T-helper 2 cell (primary cell): ENCODE measurements around the gene SPATA13.
"Not testable (repeated sequence)": the region's sequence is repeated elsewhere in the genome, so short reads cannot be mapped to it uniquely, and the experiment has no call there.

Experiments
- DNase-seq, 5 experiments: peaks; one replicate each; pipeline versions ENCODE4 v3.0.0 to v3.0.0-alpha.2; 2012 to 2022

SPATA13 gene

DNA sequence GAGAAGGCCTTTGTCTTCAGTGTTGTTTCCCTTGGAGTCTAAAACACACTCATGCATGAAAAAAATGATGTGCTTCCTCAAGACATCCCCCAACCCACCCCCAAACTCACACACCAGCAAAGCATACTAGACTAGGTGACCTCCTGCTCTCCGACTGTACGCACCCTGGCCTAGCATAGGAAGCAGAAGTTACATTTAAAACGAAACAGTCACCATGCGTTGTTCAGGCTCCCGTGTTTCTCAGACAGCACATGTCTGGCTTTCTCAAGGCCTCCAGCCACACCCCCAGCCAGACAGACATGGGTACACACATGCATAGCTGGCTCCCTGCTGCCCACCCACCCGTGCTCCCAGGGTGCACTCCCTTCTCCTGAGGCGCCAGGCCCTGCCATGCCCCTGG, 120.2 kb downstream of the SPATA13 start:
- no peak for DNase-seq

DNA sequence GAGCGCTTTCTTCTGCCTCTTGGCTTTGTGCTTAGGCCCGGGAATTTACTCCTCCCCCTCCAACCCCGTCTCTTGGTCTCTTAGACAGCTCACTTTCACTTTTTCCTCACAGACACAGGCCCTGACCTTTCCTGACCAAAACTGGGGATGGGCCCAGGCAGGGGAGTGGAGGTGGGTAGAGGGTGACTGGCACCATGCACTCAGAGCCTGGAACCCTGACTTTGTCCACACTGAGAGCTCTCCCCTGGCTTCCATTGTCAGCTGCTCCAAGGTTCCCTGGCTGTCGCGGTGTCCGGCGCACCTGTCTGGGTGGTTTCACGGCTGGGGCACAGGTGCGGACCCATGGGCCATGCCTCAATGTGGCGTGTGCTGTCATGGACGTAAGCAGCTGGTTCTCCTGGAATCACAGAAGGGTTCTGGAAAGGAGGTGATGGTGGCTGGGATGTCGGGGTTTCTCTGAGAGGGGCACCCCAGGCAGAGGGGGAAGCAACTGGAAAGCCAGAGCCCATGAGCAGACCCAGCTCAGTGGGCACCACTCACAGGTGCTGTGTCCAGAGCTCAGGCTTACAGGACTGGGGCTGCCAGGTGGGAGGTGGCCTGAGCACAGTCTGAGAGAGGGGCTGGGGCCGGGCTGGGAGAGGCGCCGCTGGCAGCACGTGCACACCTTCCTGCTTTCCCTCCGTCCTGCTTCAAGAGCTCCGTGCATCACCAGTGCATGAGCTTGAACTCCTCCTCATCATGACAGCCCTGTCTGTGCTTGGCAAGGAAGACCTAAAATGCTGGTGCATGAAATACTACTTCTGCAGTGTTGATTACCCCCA, 120.9 kb downstream of the SPATA13 start:
- no peak for DNase-seq

DNA sequence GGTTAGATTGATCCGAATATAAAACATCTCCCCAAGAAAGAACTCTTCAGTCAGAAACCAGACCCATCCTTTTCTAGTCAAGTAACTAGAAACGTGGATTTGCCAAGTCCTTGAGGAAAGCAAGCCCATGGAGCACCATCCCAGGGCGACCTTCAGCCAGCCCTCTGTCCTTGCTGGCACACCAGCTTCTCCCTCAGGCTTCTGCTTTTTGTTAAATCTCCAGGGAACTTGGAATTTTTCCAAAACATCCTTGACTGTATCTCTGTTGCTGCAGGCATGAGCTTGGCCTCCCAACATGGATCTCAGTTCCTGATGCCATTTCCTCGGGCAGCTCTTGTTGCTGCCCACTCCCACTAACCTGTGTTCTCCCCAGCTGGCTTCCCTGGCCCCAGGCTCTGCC, 121.7 kb downstream of the SPATA13 start:
- DNase-seq, result no peak

DNA sequence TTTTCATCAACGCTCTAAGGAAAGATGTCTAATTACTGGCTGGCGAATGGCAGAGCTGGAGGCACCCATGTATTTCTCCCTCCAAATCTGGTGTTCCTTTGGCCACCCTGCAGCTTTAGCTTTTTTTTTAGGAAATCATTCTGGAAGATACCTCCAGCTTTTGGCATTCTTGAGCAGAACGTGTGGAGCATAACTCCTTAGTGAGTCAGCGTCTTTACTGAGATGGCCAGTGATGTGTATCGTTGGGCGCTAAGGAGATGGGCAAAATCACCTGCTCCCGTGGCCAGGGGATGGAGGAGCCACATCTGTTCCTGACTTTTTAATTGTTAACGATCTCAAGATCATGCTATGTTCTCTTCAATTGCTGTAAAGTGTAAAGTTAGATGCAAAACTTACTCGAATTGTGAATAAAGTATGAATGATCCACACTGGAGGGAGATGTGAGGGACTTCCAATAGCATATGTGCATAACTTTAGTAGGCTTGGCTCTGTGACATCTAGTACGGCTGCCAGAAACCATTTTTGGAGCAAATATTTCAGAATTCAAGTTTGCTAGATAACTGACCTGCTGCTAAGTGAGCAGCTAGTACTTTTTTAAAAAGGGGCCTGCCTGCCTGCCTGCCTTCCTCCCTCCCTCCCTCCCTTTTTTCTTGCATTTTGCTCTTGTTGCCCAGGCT, 124.5 kb downstream of the SPATA13 start:
- no peak for DNase-seq

DNA sequence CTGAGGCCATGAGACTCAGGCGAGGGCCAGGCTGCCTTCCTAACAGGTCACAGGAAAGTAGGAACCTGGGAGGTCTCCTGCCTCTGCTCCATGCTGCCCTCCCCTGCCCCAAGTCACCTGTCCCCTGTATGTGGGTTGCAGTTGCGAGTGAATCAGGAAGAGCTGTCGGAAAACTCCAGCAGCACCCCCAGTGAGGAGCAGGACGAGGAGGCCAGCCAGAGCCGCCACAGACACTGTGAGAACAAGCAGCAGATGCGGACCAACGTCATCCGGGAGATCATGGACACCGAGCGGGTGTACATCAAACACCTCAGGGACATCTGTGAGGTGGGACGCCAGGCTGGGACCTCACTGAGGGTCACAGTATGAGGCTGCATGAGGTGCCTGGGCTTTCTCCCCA, 126.1 kb downstream of the SPATA13 start:
- no peak for DNase-seq

GRCh38 chr13:24287748-24288287, 127.3 kb downstream of the SPATA13 start:
- no peak for DNase-seq

- DNase-seq, result no peak
Observed at GRCh38 chr13:24288870-24289269, 128.3 kb downstream of the SPATA13 start.

GRCh38 chr13:24290280-24290932, 129.9 kb downstream of the SPATA13 start:
- DNase-seq, result no peak

DNA sequence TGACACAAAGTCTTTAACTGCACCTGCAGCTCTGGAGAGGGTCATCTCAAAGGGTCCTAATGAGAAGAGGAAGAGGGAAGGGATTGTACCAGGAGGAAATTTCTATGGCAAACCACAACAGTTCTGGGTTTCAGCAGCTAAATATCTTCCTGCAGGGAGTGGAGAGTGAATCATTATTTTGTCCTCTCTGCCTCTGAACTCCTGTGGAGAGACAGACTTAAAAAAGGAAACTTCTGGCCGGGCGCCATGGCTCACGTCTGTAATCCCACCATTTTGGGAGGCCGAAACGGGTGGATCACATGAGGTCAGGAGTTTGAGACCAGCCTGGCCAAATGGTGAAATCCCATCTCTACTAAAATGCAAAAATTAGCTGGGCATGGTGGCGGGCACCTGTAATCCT, 132.0 kb downstream of the SPATA13 start:
- no peak for DNase-seq

- DNase-seq, result no peak
Observed at GRCh38 chr13:24293746-24294145, 133.2 kb downstream of the SPATA13 start.

DNA sequence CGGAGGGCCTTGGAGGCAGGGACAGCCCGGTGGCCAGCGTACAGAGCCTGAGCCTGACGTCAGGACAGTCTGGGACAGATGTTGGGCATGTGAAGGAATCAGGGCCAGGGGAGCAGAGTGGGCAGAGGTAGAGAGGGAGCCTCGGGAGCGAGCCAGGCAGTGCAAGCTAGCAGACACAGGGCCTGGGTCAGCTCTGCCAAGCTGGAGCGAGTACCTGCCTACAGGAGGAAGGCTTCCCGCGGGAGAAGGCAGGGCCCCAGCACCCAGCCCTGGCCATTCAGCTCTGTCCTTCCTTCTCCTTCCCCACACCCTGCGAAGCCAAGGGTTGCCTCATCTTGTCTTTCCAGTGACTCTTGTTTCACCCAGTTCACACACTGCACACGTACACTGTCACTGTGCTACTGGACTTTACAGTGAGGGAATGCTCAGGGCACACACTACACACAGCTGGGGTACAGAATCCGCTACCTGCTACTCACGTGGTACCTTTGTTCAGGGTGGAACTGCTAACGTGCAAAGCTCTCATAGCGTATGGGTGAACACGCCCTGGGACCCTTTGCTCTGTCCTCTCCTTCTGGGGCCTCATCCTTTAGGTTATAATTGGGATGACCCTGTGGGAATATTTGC, 139.1 kb downstream of the SPATA13 start:
- DNase-seq, result no peak

- no peak for DNase-seq
Observed at GRCh38 chr13:24301434-24301833, 140.9 kb downstream of the SPATA13 start.

- DNase-seq, result no peak
Observed at GRCh38 chr13:24301911-24302310, 141.4 kb downstream of the SPATA13 start.

- DNase-seq, result no peak
Observed at GRCh38 chr13:24304620-24305019, 144.1 kb downstream of the SPATA13 start.

DNA sequence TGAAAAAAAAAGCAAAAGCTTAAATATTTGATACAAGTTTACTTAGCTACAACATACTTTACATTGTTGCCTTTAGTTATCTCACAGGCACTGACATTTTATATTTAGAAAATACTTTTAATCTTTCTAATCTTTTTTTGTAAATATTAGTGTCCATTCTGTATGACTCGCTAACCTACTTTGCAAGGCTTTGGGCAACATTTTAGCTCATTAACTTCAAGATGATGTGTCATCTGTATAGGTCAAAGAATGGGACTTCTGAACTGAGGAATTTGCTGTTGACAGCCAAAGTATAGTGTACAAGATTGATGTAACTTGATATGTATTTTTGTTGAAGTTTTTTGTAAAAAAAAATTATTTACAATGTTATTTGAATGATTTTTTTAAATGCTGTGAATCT, 146.1 kb downstream of the SPATA13 start:
- DNase-seq, result no peak

DNA sequence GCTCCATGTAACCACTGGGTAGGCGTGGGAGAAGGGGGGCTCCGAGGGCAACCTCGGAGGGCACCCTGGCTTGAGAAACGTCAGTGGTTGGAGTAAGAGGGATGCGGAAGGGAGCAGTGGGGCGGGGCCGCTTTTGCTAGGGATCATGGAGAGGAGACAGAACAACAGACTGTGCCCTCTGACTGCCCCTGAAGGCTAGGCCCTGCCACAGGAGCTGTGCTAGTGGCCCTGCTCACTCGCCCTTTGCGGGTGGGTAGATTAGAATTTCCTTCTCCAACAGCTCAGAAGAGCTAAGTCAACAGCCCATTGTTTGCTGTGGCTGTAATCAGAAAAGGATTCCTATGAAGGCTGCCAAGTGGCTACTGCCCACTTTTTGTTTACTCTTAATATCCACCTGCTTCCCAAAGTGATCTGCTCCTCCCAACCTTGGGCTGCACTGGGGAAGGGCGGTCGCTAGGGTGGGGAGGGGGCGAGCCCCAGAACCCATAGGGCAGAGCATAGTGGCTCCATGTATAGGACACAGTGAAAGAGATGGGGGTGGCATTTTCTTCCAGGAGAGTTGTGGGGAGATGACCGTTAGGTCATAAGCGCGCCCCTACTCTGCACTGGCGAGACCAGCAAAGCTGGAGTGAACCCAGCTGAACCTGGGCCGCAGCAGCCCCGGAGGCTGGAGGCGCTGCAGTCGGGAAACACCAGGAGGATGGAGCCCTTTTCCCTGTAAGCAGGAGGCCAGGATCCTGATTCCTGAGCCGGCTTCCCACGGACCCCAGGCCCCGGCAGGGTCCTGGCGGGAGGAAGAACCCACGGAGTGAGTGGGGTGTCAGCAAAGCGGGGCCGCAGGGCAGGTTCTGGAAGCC, 146.9 kb downstream of the SPATA13 start:
- no peak for DNase-seq

GRCh38 chr13:24308068-24308445, 147.5 kb downstream of the SPATA13 start:
- DNase-seq, result no peak

DNA sequence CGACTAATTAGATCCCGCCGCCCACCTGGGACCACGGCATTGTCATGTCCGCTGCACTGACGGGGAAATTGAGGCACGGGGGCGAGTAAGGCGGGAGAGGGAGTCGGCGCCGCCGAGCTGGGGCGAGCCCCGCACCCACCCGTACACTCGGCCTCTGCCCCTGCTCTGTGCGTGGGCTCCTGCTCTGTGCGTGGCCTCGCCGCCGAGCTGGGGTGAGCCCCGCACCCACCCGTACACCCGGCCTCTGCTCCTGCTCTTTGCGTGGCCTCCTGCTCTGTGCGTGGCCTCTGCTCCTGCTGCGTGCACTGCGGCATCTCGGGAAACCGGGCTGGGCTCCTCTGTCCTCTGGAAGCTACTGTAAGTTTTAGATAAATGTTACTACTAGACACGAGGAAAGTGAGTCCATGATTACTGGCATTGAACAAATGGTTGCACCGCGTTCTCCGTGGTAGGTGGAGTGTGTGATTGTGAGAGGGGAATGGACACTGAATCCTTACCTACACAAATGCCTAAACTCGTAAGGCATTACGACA, 148.0 kb downstream of the SPATA13 start:
- no peak for DNase-seq

- not testable (repeated sequence) for DNase-seq
Observed at GRCh38 chr13:24309300-24309699, 148.8 kb downstream of the SPATA13 start, which contains the start of gene C1QTNF9. TSS of gene C1QTNF9 (plus strand) at chr13:24309580. CDS start at chr13:24316004, 6,424 bp downstream.

- no peak for DNase-seq
Observed at GRCh38 chr13:24313439-24313838, 152.9 kb downstream of the SPATA13 start.

DNA sequence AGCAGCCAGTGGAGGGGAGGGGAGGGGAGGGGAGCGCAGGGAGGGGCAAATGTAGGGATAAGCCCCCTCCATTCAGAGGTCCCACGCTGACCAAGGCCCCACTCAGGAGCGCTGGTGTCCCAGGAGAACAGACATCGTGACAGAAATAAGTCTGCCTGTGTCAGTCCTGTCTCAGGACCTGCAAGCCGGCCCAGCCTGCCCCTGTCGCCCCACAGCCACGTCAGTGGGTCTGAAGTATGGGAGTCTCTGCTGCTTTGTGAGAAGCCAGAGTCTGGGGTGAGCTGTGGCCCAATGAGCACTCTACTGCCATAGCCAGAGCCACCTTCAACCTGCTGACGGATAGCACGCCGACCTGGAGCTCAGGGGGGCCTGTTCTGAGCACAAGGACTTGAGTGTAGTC, 157.3 kb downstream of the SPATA13 start:
- DNase-seq, result not testable (repeated sequence)

DNA sequence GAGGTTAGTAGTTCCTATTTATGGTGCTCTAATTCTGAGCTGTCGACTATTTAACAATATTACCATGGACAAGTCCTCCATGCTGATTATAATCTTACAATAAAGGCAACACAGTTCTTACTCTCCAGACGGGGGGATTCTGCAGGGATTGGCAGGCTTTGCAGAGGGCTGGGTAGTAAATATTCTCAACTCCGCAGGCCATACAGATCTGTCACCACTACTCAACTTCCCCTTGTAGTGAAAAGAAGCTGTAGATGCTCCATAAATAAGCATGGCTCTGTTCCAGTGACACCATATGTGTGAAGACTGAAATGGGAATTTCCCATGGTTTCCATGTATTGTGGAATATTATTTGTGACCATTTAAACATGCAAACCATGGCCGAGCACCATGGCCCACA, 158.4 kb downstream of the SPATA13 start:
- DNase-seq, result not testable (repeated sequence)
